Suprapubic skin (tissue), 4 donors: ENCODE results near the gene SMAP2.

Experiments used
- POLR2A ChIP-seq, 2 donors: fragments of 450-650 bp; IDR thresholded peaks; one replicate each; pipeline ENCODE4 v1.6.1; 2017; ENCODE audit warnings: antibody characterized with exemption in 2 of 2, mild to moderate bottlenecking in 2 of 2, moderate library complexity in 2 of 2
- POLR2AphosphoS5 ChIP-seq, 3 donors: sonication (generic); formaldehyde crosslinking; IDR thresholded peaks; one replicate each; pipeline ENCODE4 v1.6.1; 2017; ENCODE audit warnings: antibody characterized with exemption in 3 of 3

- TF ChIP-seq POLR2AphosphoS5 (IDR thresholded peaks at IDR 0.05) (no peak), POLR2A (IDR thresholded peaks at IDR 0.05) (no peak)
Observed at GRCh38 chr1:40396420-40396819, 22.9 kb downstream of the SMAP2 start.
